ENCODE measurements around the gene TMEM165.
"Not testable (repeated sequence)": the region's sequence is repeated elsewhere in the genome, so short reads cannot be mapped to it uniquely, and the experiment has no call there.

The TMEM165 gene

DNA sequence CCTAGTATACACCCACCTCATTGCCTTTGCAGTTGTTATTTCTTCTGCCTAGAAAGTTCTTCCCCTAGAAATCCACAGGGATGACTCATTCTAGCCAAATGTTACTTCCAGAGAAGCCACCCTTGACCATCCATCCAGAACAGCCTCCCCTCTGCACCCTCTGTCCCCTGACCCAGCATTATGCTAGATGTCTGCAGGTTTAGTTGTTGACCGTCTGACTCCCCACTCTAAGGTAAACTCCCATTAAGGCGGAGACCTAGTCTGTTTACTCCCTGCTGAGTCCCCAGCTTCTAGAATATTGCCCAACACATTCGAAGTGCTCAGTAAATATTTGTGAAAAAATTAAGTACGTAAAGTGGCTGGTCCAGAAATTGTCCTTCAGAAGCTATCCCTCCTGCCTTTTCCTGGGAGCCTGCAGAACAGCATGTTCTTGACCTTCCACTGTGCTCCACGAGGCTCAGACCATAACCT lies 38.7 kb upstream of the TMEM165 start:
- no peaks in the 10 kb centered on the region for H3K27me3 ChIP-seq (ENCODE audit: low read depth, low read length)
- no peak overlapping the region for H2AFZ ChIP-seq (ENCODE audit: low read depth, low read length)
- H3K9me3 ChIP-seq (ENCODE audit: insufficient read depth, low read length) = no peaks in the 10 kb centered on the region
- peaks cover 13% of the 10 kb centered on the region for H3K4me1 ChIP-seq (ENCODE audit: low read length)
- no peak overlapping the region for H3K9ac ChIP-seq (ENCODE audit: low read length)
- no peak overlapping the region for H3K4me3 ChIP-seq (ENCODE audit: low read length)
- peaks cover 6% of the 10 kb centered on the region for H3K36me3 ChIP-seq (replicated peaks; ENCODE audit: low read depth, low read length)
- no peak overlapping the region for H3K4me2 ChIP-seq (ENCODE audit: low read length)
- H3K79me2 ChIP-seq (ENCODE audit: low read length) = no peaks in the 10 kb centered on the region
- TF ChIP-seq EZH2phosphoT487 (IDR thresholded peaks at IDR 0.05; ENCODE audit: low read depth) = no peak
- H3K27ac ChIP-seq (ENCODE audit: low read length) = no peak overlapping the region
- H4K20me1 ChIP-seq (ENCODE audit: insufficient read depth, low read length) = no peaks in the 10 kb centered on the region

- Histone ChIP-seq H3K9me3 (ENCODE audit: insufficient read depth, low read length) (no peaks in the 10 kb centered on the region), H3K9ac (ENCODE audit: low read length) (no peak overlapping the region), H2AFZ (ENCODE audit: low read depth, low read length) (no peak overlapping the region), H3K27me3 (ENCODE audit: low read depth, low read length) (no peaks in the 10 kb centered on the region), H4K20me1 (ENCODE audit: insufficient read depth, low read length) (no peaks in the 10 kb centered on the region), H3K4me3 (ENCODE audit: low read length) (no peak overlapping the region), H3K79me2 (ENCODE audit: low read length) (no peaks in the 10 kb centered on the region), H3K4me1 (ENCODE audit: low read length) (peaks cover 13% of the 10 kb centered on the region), H3K36me3 (replicated peaks; ENCODE audit: low read depth, low read length) (no peaks in the 10 kb centered on the region), H3K4me2 (ENCODE audit: low read length) (peak overlapping the region; percentile 36), H3K27ac (ENCODE audit: low read length) (no peak overlapping the region)
- TF ChIP-seq, protein P1, sequence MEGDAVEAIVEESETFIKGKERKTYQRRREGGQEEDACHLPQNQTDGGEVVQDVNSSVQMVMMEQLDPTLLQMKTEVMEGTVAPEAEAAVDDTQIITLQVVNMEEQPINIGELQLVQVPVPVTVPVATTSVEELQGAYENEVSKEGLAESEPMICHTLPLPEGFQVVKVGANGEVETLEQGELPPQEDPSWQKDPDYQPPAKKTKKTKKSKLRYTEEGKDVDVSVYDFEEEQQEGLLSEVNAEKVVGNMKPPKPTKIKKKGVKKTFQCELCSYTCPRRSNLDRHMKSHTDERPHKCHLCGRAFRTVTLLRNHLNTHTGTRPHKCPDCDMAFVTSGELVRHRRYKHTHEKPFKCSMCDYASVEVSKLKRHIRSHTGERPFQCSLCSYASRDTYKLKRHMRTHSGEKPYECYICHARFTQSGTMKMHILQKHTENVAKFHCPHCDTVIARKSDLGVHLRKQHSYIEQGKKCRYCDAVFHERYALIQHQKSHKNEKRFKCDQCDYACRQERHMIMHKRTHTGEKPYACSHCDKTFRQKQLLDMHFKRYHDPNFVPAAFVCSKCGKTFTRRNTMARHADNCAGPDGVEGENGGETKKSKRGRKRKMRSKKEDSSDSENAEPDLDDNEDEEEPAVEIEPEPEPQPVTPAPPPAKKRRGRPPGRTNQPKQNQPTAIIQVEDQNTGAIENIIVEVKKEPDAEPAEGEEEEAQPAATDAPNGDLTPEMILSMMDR (IDR thresholded peaks at IDR 0.05; ENCODE audit: low read depth, low read length) = no peak
- TF ChIP-seq EZH2phosphoT487 (IDR thresholded peaks at IDR 0.05; ENCODE audit: low read depth) = no peak
Measured at GRCh38 chr4:55358246-55358645, 37.5 kb upstream of the TMEM165 start.

DNA sequence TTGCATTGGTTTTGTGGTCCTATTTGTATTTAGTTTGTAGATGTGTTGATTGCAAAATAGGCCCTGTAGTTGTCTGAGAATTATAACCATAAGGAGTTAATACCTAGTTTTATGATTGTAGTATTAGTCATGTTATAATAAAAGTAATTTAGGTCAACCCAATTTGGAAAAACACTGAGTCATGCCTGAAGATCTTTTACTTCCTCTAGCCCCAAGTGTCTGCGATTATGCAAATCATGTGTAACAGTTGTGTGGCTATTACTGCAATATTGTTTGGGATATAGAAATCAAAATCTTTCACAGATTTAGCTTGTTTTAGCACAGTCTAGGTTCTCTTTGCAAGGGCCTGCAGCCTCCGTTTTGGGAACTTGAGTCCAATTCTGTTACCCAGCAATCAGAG lies 37.1 kb upstream of the TMEM165 start:
- H3K4me3 ChIP-seq (ENCODE audit: low read length) = no peak overlapping the region
- no peaks in the 10 kb centered on the region for H3K79me2 ChIP-seq (ENCODE audit: low read length)
- H3K36me3 ChIP-seq (replicated peaks; ENCODE audit: low read depth, low read length) = peaks cover 1% of the 10 kb centered on the region
- no peak overlapping the region for H3K27ac ChIP-seq (ENCODE audit: low read length)
- no peaks in the 10 kb centered on the region for H3K27me3 ChIP-seq (ENCODE audit: low read depth, low read length)
- peak overlapping the region; percentile 36 for H3K4me2 ChIP-seq (ENCODE audit: low read length)
- no peaks in the 10 kb centered on the region for H4K20me1 ChIP-seq (ENCODE audit: insufficient read depth, low read length)
- no peaks in the 10 kb centered on the region for H3K9me3 ChIP-seq (ENCODE audit: insufficient read depth, low read length)
- no peak overlapping the region for H2AFZ ChIP-seq (ENCODE audit: low read depth, low read length)
- TF ChIP-seq, protein P1 (IDR thresholded peaks at IDR 0.05; ENCODE audit: low read depth, low read length) = no peak
- TF ChIP-seq EZH2phosphoT487 (IDR thresholded peaks at IDR 0.05; ENCODE audit: low read depth) = no peak
- peaks cover 13% of the 10 kb centered on the region for H3K4me1 ChIP-seq (ENCODE audit: low read length)
- H3K9ac ChIP-seq (ENCODE audit: low read length) = no peak overlapping the region

DNA sequence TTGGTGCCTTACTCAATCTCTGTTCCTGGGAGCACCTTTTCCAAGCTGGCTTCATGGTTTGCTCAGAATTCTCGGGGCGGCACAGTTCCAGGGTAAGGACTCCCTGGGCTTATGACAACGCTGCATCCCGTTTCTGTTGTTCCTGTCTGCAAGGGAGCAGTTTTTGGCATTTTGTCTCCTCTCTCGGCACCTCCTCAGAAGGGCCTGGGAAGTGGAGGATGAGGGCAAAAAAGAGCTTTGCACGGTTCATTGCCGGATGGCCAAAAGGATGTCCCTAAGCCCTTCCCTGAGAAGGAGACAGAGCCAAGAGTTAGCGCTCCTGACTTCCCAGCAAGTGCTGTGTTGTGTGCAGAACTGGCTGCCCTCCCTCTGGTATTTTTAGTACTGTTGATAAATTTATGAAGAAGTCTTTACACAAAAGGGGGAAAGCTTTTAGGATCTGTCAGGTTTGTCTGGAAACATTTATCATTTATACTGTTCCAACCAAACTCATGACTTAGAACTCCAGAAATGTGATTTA lies 36.3 kb upstream of the TMEM165 start:
- H3K9ac ChIP-seq (ENCODE audit: low read length) = no peak overlapping the region
- peaks cover 13% of the 10 kb centered on the region for H3K4me1 ChIP-seq (ENCODE audit: low read length)
- peaks cover 2% of the 10 kb centered on the region for H3K36me3 ChIP-seq (replicated peaks; ENCODE audit: low read depth, low read length)
- H3K4me3 ChIP-seq (ENCODE audit: low read length) = no peak overlapping the region
- no peaks in the 10 kb centered on the region for H3K27me3 ChIP-seq (ENCODE audit: low read depth, low read length)
- no peak overlapping the region for H3K4me2 ChIP-seq (ENCODE audit: low read length)
- no peaks in the 10 kb centered on the region for H3K79me2 ChIP-seq (ENCODE audit: low read length)
- no peaks in the 10 kb centered on the region for H3K9me3 ChIP-seq (ENCODE audit: insufficient read depth, low read length)
- no peak overlapping the region for H2AFZ ChIP-seq (ENCODE audit: low read depth, low read length)
- TF ChIP-seq, protein P1 (IDR thresholded peaks at IDR 0.05; ENCODE audit: low read depth, low read length) = no peak
- TF ChIP-seq EZH2phosphoT487 (IDR thresholded peaks at IDR 0.05; ENCODE audit: low read depth) = no peak
- H3K27ac ChIP-seq (ENCODE audit: low read length) = no peak overlapping the region
- H4K20me1 ChIP-seq (ENCODE audit: insufficient read depth, low read length) = no peaks in the 10 kb centered on the region

DNA sequence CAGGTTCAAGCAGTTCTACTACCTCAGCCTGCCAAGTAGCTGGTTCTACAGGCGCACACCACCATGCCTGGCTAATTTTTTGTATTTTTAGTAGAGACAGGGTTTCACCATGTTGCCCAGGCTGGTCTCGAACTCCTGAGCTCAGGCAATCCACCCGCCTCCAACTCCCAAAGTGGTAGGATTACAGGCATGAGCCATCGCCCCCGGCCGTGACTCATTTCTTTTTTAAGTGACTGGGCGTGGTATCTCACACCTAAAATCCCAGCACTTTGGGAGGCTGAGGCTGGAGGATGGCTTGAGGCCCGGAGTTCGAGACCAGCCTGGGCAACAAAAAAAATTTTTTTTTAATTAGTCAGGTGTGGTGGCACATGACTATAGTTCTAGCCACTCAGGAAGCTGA lies 32.8 kb upstream of the TMEM165 start:
- H3K79me2 ChIP-seq (ENCODE audit: low read length); H3K9me3 ChIP-seq (ENCODE audit: insufficient read depth, low read length); H3K36me3 ChIP-seq (replicated peaks; ENCODE audit: low read depth, low read length); H3K27me3 ChIP-seq (ENCODE audit: low read depth, low read length); H3K9ac ChIP-seq (ENCODE audit: low read length); H3K4me2 ChIP-seq (ENCODE audit: low read length); H4K20me1 ChIP-seq (ENCODE audit: insufficient read depth, low read length); H3K27ac ChIP-seq (ENCODE audit: low read length); H2AFZ ChIP-seq (ENCODE audit: low read depth, low read length); H3K4me3 ChIP-seq (ENCODE audit: low read length): not testable (repeated sequence)
- H3K4me1 ChIP-seq (ENCODE audit: low read length) = peaks cover 13% of the 10 kb centered on the region
